ENCODE results near the gene EPN3.

GRCh38 chr17:50523208-50523607 is 9.3 kb upstream of the EPN3 start:
- no peak for TF ChIP-seq POLR2A (IDR thresholded peaks at IDR 0.05; ENCODE audit: low read depth)
- no peak for TF ChIP-seq CTCF (IDR thresholded peaks at IDR 0.05)
